ENCODE measurements around the gene KCTD17.

- TF ChIP-seq EZH2 (IDR thresholded peaks at IDR 0.05; ENCODE audit: insufficient read depth, low read length) (no peak), CTCF (IDR thresholded peaks at IDR 0.05; ENCODE audit: insufficient read depth, low read depth, low read length) (no peak)
Observed at GRCh38 chr22:37046589-37046988, 5.0 kb upstream of the KCTD17 start.

Data from astrocyte (in vitro differentiated cells and primary cell).